ENCODE results near the gene DNAJC9.

The DNAJC9 gene

GRCh38 chr10:73238990-73239566 is 8.0 kb downstream of the DNAJC9 start:
- DNase-seq (ENCODE audit: low read depth), result no peak

GRCh38 chr10:73234695-73235094 is 12.4 kb downstream of the DNAJC9 start:
- DNase-seq (ENCODE audit: low read depth), result no peak

DNA sequence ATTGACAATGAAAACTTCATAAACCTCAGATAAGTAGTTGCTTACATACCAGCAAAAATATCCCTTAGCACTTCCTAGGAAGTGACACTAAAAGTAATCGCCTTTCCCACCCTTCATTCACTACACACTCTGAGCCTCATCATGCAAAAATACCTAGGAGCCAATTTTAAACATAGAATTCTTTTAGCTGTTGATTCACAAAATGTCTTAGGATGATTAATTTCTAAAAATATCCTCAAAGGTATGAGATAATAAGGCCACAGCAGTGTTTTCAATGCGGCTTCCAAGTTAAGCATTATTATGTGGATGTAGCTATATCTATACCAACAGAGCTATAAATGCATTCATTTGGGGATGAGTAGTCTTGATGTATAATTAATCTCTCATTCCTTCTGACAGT is 13.2 kb downstream of the DNAJC9 start:
- DNase-seq (ENCODE audit: low read depth), result no peak

DNA sequence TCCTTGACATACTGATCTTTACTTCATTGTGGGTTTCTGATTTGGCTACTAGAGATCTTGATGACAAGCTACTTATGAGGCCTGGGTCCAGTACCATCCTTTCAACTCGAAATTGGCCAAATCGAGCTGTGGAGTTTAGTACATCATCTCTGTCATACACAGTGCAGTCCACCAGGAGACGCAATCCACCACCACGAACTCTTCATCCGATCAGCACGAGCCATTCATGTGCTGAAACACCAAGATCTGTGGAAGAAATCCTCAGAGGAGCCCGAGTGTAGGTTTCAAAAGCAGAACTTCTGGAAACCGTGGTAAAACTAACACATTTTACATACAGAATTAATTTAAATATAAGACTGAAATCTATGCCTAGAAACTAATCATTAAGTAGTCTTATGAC is 14.2 kb downstream of the DNAJC9 start:
- DNase-seq (ENCODE audit: low read depth), result no peak

DNA sequence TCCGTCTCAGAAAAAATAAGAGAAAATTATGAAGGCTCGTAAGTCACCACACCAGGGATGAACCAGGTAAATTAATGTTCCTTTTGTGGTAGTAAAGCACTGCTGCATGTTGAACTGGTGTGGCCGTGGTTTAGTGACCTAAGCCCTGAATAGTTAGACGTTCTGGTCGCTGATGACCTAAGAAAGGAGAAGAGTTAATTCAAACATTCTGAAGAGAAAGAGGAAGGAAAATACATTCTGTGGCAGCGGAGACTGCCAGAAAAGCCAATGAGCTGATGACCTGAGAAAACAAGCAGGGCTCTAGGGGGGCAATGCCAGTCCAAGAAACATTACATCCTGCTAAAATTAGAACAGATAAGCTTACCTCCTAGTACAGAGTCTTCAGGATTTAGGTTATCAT is 17.5 kb downstream of the DNAJC9 start:
- DNase-seq (ENCODE audit: low read depth), result no peak

DNA sequence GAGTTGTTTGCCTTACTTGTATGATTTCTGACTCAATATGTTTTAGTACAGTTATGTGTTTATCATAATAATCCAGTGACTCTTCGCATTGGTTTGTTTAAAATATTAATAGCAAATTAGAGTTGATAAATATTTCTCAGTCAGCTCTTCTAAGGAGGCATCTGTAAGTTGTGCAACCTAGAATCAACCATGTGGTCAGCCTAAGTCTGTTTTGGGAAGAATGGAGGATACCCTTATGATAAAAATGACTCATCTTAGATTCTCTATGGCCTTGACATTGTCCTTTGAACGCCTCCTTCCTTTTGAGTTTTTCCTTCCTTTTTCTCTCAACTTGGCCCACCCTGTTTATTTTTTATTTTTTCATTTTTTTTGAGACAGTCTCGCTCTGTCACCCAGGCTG is 18.8 kb downstream of the DNAJC9 start:
- no peak for DNase-seq (ENCODE audit: low read depth)

DNA sequence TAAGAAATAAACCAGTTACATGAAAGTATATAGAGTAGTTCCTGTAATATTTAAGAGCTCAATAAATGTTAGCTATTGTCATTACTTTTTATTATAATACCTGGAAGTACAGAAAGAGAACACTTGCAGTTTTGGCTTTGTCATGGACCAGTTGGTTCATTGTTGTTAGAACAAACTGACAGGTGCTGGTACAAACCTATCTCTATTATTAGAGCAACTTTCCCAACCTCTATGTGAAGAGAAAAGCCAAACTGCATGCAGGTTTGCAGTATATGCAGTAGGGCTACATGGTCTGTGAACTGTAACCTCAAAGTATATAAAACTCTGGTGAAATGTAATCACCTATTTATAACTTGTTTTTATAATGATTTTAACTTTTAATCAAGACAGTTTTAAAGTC is 20.4 kb downstream of the DNAJC9 start:
- DNase-seq (ENCODE audit: low read depth), result no peak

DNA sequence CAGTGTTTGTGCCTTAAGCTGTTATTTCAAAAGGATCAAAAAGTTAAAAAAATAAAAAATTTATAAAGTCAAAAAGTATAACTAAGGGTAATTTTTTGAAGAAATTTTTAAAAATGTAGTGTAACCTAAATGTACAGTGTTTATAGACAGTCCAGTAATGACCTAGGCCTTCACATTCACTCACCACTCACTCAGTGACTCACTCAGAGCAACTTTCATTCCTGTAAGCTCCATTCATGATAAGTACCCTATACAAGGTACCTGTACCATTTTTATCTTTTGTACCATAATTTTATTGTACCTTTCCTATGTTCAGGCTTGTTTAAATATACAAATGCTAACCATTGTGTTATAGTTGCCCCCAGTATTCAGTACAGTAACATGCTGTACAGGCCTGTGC is 21.5 kb downstream of the DNAJC9 start:
- DNase-seq (ENCODE audit: low read depth), result no peak

DNA sequence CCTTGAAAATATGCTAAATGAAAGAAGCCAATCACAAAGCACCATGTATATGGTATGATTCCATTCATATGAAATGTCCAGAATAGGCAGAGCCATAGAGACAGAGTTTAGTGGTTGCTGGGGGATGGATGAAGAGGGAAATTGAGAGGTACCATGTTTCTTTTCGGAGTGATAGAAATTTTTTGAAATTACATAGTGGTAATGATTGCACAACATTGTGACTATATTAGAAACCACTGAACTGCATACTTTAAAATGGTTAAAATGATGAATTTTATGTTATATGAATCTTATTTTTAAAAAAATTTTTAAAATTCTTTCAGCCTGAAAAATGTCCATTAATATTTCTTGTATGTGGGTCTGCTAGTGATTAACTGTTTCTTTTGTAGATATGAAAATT is 26.1 kb downstream of the DNAJC9 start:
- DNase-seq (ENCODE audit: low read depth), result no peak

- DNase-seq (ENCODE audit: low read depth), result no peak
Observed at GRCh38 chr10:73219384-73219783, 27.7 kb downstream of the DNAJC9 start.

GRCh38 chr10:73218431-73219191 is 28.4 kb downstream of the DNAJC9 start:
- DNase-seq (ENCODE audit: low read depth), result no peak

DNA sequence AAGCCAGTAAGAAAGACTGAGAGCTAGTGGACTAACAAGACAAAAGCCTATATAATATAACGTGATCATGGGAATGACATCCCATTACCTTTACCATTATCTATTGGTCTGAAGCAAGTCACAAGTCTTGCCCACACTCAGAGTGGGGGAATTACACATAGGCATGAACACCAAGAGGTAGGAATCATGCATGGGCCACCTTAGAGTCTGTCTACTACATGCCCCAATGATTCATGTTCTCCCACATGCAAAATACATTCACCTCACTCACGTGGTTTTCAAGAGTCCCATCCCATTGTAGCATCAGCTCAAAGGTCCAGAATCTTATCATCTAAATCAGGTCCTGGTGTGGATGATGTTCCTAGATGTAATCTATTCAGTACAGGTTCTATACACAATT is 29.4 kb downstream of the DNAJC9 start:
- no peak for DNase-seq (ENCODE audit: low read depth)

- no peak for DNase-seq (ENCODE audit: low read depth)
Observed at GRCh38 chr10:73215749-73216148, 31.3 kb downstream of the DNAJC9 start.

DNA sequence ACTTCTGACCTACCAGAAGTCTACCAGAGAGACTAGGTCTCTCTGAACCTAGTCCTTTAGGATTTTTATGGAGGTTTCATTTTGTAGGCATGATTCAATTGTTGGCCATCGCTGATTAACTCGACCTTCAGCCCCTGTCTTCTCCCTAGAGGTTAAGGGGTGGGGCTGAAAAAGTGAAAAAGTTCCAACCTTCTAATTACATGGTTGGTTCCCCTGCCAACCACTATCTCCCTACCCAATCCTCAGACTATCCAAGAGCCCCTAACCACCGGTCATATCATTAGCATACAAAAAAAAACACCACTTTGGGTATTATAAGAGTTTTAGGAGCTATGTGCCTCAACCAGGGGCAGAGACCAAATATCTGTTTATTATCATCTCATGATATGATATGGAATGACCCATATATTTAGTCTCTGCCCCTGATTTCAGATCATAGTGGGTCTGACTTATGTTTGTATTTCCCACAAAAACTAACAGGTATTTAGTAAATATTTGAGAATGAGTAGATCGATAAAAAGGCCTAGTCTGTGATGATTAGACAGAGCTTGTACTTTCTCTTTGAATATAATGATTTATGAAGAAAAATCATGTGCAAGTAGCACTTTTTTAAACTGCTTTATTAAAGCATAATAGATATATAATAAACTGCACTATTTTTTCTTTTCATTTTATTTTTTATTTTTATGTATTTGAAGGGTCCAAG is 35.8 kb downstream of the DNAJC9 start:
- no peak for DNase-seq (ENCODE audit: low read depth)

DNA sequence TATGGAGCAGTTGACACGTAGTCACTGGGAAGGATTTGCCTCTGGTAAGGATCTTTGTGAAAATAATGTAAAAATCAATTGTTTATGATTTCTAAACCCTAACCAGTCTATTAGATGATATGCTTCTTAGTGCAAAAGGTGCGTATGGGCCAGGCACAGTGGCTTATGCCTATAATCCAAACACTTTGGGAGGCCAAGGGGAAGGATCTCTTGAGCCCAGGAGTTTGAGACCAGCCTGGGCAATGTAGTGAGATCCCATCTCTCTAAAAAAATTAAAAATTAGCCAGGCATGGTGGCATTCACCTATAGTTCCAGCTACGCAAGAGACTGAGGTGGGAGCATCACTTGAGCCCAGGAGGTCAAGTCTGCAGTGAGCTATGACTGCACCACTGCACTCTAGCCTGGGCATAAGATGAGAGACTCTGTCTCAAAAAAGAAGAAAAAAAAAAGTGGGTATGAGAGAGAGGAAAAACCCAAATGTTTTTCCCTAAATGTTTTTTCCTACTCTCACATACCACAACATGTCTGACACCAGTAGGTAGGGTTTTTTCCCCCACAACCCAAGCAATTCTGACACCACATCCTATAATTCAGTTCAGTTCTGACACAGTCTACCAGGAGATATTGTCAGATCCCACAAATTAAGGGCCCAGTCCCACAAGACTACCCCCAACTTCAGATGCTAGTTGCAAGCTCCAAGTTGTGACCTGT is 36.5 kb downstream of the DNAJC9 start:
- no peak for DNase-seq (ENCODE audit: low read depth)

DNA sequence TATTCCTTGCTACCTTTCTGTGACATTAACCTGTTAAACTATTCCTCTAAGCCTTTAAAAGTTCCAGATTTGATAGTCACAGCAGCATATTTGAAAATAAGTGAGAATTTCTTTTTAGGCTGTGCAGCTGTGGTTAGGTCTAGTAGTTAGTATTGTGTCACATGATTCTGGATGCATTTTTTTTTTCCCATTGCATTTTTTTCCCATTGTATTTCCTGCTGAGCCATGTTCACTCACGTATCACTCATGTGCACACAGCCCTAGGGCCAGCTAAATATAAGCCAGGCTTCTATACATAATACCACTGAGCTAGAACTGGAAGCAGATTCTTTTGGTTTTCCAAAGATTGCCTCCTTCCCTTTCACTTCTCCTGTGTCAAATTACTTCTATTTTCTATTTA is 37.4 kb downstream of the DNAJC9 start:
- no peak for DNase-seq (ENCODE audit: low read depth)

GRCh38 chr10:73207883-73208282 is 39.2 kb downstream of the DNAJC9 start:
- no peak for DNase-seq (ENCODE audit: low read depth)

DNA sequence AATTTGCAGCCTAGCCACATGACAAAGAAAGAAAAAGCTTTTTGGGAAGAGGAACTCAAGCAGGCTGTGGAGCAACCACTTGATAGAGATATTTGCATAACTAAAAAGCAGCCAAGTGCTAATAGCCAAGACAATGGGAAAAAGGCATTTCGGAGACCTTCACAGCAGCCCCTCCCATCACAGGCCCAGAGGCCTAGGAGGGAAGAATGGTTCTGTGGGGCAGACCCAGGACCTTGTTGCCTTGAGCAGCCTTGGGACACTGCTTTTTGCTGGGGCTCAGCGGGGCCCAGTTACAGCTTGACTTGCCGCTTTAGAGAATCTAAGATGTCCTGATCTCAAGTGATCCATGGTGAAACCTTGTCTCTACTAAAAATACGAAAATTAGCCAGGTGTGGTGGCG is 40.7 kb downstream of the DNAJC9 start:
- DNase-seq (ENCODE audit: low read depth), result no peak

DNA sequence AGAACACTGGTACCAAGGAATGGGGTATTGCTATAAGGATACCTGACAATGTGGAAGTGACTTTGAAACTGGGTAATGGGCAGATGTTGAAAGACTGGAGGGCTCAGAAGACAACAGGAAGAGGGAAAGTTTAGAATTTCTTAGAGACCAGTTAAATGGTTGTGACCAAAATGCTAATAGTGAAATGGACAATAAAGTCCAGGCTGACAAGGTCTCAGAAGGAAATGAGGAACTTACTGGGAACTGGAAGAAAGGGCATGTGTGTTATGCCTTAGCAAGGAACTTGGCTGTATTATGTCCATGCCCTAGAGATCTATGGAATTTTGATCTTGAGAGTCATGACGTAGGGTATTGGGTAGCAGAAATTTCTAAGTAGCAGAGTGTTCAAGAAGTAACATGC is 41.2 kb downstream of the DNAJC9 start:
- no peak for DNase-seq (ENCODE audit: low read depth)

- no peak for DNase-seq (ENCODE audit: low read depth)
Observed at GRCh38 chr10:73205081-73205480, 42.0 kb downstream of the DNAJC9 start.

Data from activated T-cell treated with anti-CD3 and anti-CD28 coated beads for 1 hour (primary cell).